Measurements from ENCODE around the gene ZNF215.
"Not testable (repeated sequence)": the region's sequence is repeated elsewhere in the genome, so short reads cannot be mapped to it uniquely, and the experiment has no call there.

Gene ZNF215

GRCh38 chr11:6932145-6932544, 5.9 kb downstream of the ZNF215 start:
- no peak for DNase-seq (ENCODE audit: low read depth in 2 of 3, low spot score in 2 of 3)

GRCh38 chr11:6941970-6942369, 15.7 kb downstream of the ZNF215 start:
- no peak for DNase-seq (ENCODE audit: low read depth in 2 of 3, low spot score in 2 of 3)

- no peak for DNase-seq (ENCODE audit: low read depth in 2 of 3, low spot score in 2 of 3)
Measured at GRCh38 chr11:6943131-6943530, 16.9 kb downstream of the ZNF215 start.

GRCh38 chr11:6954248-6954647, 28.0 kb downstream of the ZNF215 start:
- DNase-seq (ENCODE audit: low read depth in 2 of 3, low spot score in 2 of 3): not testable (repeated sequence)

GRCh38 chr11:6962141-6962540, 35.9 kb downstream of the ZNF215 start:
- no peak for DNase-seq (ENCODE audit: low read depth in 2 of 3, low spot score in 2 of 3)

GRCh38 chr11:6962673-6963072, 36.4 kb downstream of the ZNF215 start:
- DNase-seq (ENCODE audit: low read depth in 2 of 3, low spot score in 2 of 3): no peak

GRCh38 chr11:6968816-6969215, 42.6 kb downstream of the ZNF215 start:
- no peak for DNase-seq (ENCODE audit: low read depth in 2 of 3, low spot score in 2 of 3)

- not testable (repeated sequence) for DNase-seq (ENCODE audit: low read depth in 2 of 3, low spot score in 2 of 3)
Measured at GRCh38 chr11:6969854-6970253, 43.6 kb downstream of the ZNF215 start.

GRCh38 chr11:6979365-6979764, 53.1 kb downstream of the ZNF215 start:
- DNase-seq (ENCODE audit: low read depth in 2 of 3, low spot score in 2 of 3): no peak

GRCh38 chr11:6986487-6986886, 60.3 kb downstream of the ZNF215 start:
- no peak for DNase-seq (ENCODE audit: low read depth in 2 of 3, low spot score in 2 of 3)

GRCh38 chr11:6988506-6988905, 62.3 kb downstream of the ZNF215 start:
- DNase-seq (ENCODE audit: low read depth in 2 of 3, low spot score in 2 of 3): no peak

GRCh38 chr11:6991227-6991626, 65.0 kb downstream of the ZNF215 start:
- DNase-seq (ENCODE audit: low read depth in 2 of 3, low spot score in 2 of 3): no peak

GRCh38 chr11:6992026-6992425, 65.8 kb downstream of the ZNF215 start:
- DNase-seq (ENCODE audit: low read depth in 2 of 3, low spot score in 2 of 3): no peak

GRCh38 chr11:6992457-6993417, 66.5 kb downstream of the ZNF215 start:
- DNase-seq (ENCODE audit: low read depth in 2 of 3, low spot score in 2 of 3): no peak

GRCh38 chr11:6995703-6996102, 69.5 kb downstream of the ZNF215 start:
- no peak for DNase-seq (ENCODE audit: low read depth in 2 of 3, low spot score in 2 of 3)

- DNase-seq (ENCODE audit: low read depth in 2 of 3, low spot score in 2 of 3): no peak
Measured at GRCh38 chr11:7004482-7004881, 78.3 kb downstream of the ZNF215 start.

Measured in activated CD8-positive, alpha-beta memory T cell treated with anti-CD3 and anti-CD28 coated beads for 48 hours (primary cell).